Measurements from ENCODE around the gene POLR3F. TPM values are rescaled to one million over a fixed set of nuclear protein-coding genes. Genes with fewer than 3 reads are reported as not detected.

POLR3F gene
- total and polyA plus RNA-seq, 9 of the 15 experiments (the other 6 are each of a cell fraction or from before 2014, with no cell fraction given) = 7.0 to 15.0 (median 9.6) TPM

GRCh38 chr20:18496740-18497592 is 29.8 kb downstream of the POLR3F start, which contains the start of gene RBBP9 (continued):
- TF ChIP-seq EWSR1 (IDR thresholded peaks at IDR 0.05; ENCODE audit: borderline replicate concordance, low read depth, partially characterized antibody) (no peak), GTF2F1 (IDR thresholded peaks at IDR 0.05; ENCODE audit: low read depth, low read length) (no peak), KLF6 (CRISPR knock-in tag; IDR thresholded peaks at IDR 0.05; ENCODE audit: borderline replicate concordance) (no peak), CBFA2T3 (IDR thresholded peaks at IDR 0.05) (no peak), ZFP36 (IDR thresholded peaks at IDR 0.05; ENCODE audit: low read depth, low read length, partially characterized antibody) (peak; percentile 9), SMAD1 (IDR thresholded peaks at IDR 0.05; ENCODE audit: low read depth, low read length, partially characterized antibody) (no peak), SIN3A (IDR thresholded peaks at IDR 0.05; ENCODE audit: borderline replicate concordance in 2 of 2, control insufficient read depth in 1 of 2, low read depth in 2 of 2, low read length in 2 of 2) (no peak), HOMEZ (CRISPR knock-in tag; IDR thresholded peaks at IDR 0.05) (no peak), XRCC3 (IDR thresholded peaks at IDR 0.05) (no peak), RBFOX2 (IDR thresholded peaks at IDR 0.05; ENCODE audit: low read depth, low read length) (peak; percentile 64), ZNF316 (IDR thresholded peaks at IDR 0.05) (peak; percentile 88), MAZ (CRISPR knock-in tag; conservative IDR thresholded peaks at IDR 0.05 in 1 of 2, IDR thresholded peaks at IDR 0.05 in 1 of 2) (0 out of 4 replicates have a peak, but pooled peaks of 1 of the 2 experiments have one; percentile 22), HEY1 (CRISPR knock-in tag; IDR thresholded peaks at IDR 0.05; ENCODE audit: borderline replicate concordance) (no peak), ZNF668 (CRISPR knock-in tag; IDR thresholded peaks at IDR 0.05) (no peak), CGGBP1 (CRISPR knock-in tag; IDR thresholded peaks at IDR 0.05) (no peak), TCFL5 (CRISPR knock-in tag; conservative IDR thresholded peaks at IDR 0.05) (no peak), STAT5B (CRISPR knock-in tag; IDR thresholded peaks at IDR 0.05) (no peak), RFX5 (IDR thresholded peaks at IDR 0.05; ENCODE audit: low read depth, low read length) (no peak), DDX20 (tag; IDR thresholded peaks at IDR 0.05; ENCODE audit: low read depth) (no peak), NR2C2 (CRISPR knock-in tag; IDR thresholded peaks at IDR 0.05) (no peak), NR2C2 (tag; IDR thresholded peaks at IDR 0.05) (no peak; the same call in 1 of the 2 replicates), PCBP2 (IDR thresholded peaks at IDR 0.05; ENCODE audit: low read depth, low read length, poor library complexity, severe bottlenecking) (no peak), ZNF140 (CRISPR knock-in tag; IDR thresholded peaks at IDR 0.05) (no peak), RBBP5 (IDR thresholded peaks at IDR 0.05; ENCODE audit: borderline replicate concordance, insufficient read depth, low read length, poor library complexity, severe bottlenecking) (no peak), CAMTA2 (CRISPR knock-in tag; conservative IDR thresholded peaks at IDR 0.05) (no peak), JUNB (CRISPR knock-in tag; conservative IDR thresholded peaks at IDR 0.05) (no peak)
